A549 (cell line): ENCODE results near the gene IL22RA2. TPM values are rescaled to one million over a fixed set of nuclear protein-coding genes. Genes with fewer than 3 reads are reported as not detected.
A peak's percentile ranks its signal among the peaks of the same experiment; 100 is the strongest.

ENCODE experiments used
- ATAC-seq, 2 experiments: fragments of 200-7000 bp in 1 of 2; fragments of >200 bp in 1 of 2; cut with Nextera tagmentation in 1 of 2; cut with Tn5 transposase in 1 of 2; 3 replicates each; pipeline versions ENCODE4 v1.8.0 to v1.9.1; 2018 to 2020; ENCODE audit warnings: mild to moderate bottlenecking in 1 of 2, moderate library complexity in 1 of 2
- CTCF ChIA-PET: fragments of 300-600 bp; sonication (Branson Sonifier 250); formaldehyde crosslinking; extraction: SDS; loops from one replicate; lab custom pipeline; 2021; ENCODE audit warnings: antibody characterized with exemption, inconsistent platforms; lab: Yijun Ruan, JAX
- POLR2A ChIA-PET: fragments of 350-600 bp; formaldehyde crosslinking; extraction: SDS; loops from one replicate; lab custom pipeline; 2021; ENCODE audit warnings: antibody characterized with exemption, inconsistent platforms; lab: Yijun Ruan, JAX
- DNase-seq, 2 experiments: peaks; one replicate each; pipeline versions ENCODE4 v3.0.0 to v3.0.0-alpha.2; 2011 to 2016; ENCODE audit warnings: low read depth in 1 of 2, low spot score in 1 of 2
- FAIRE-seq: peaks from 2 replicates; lab custom pipeline; 2011; peaks lifted over from hg19 to GRCh38; lab: Jason Lieb, UNC
- H3K27ac ChIP-seq, 2 experiments: fragments of >200 bp; sonication (Bioruptor Twin); formaldehyde crosslinking; 3 replicates each; pipeline ENCODE4 v1.5.1; 2016 to 2017
- H3K4me1 ChIP-seq: fragments of >200 bp; sonication (Bioruptor Twin); formaldehyde crosslinking; 3 replicates; pipeline ENCODE4 v1.6.1; 2016
- H3K4me2 ChIP-seq: fragments of >200 bp; sonication (Bioruptor Twin); formaldehyde crosslinking; 3 replicates; pipeline ENCODE4 v1.6.1; 2016
- H3K4me3 ChIP-seq: fragments of >200 bp; sonication (Bioruptor Twin); formaldehyde crosslinking; 3 replicates; pipeline ENCODE4 v1.5.1; 2016
- H3K9me3 ChIP-seq: fragments of >200 bp; sonication (Bioruptor Twin); formaldehyde crosslinking; 3 replicates; pipeline ENCODE4 v1.6.1; 2016
- BCL3 ChIP-seq: fragments of >200 bp; sonication (Bioruptor Twin); formaldehyde crosslinking; IDR thresholded peaks from 3 replicates; pipeline ENCODE4 v1.6.1; 2016
- CBX2 ChIP-seq: fragments of 200-600 bp; sonication (generic); IDR thresholded peaks from 2 replicates; pipeline ENCODE4 v1.6.1; 2016; ENCODE audit warnings: low read depth, mild to moderate bottlenecking, borderline replicate concordance
- CBX8 ChIP-seq: fragments of 200-600 bp; sonication (generic); IDR thresholded peaks from 2 replicates; pipeline ENCODE4 v1.6.1; 2016
- CHD2 ChIP-seq: fragments of 150-350 bp; IDR thresholded peaks from 2 replicates; pipeline ENCODE4 v1.6.1; 2014; ENCODE audit warnings: low read length; ENCODE audit not compliant: partially characterized antibody
- CTCF ChIP-seq: fragments of >200 bp; sonication (Bioruptor Twin); formaldehyde crosslinking; IDR thresholded peaks from 3 replicates; pipeline ENCODE4 v1.5.1; 2016
- E2F6 ChIP-seq: IDR thresholded peaks from 2 replicates; pipeline ENCODE4 v1.6.1; 2012; ENCODE audit warnings: low read depth, borderline replicate concordance
- ESRRA ChIP-seq: fragments of 150-350 bp; IDR thresholded peaks from 2 replicates; pipeline ENCODE4 v1.6.1; 2014; ENCODE audit warnings: mild to moderate bottlenecking, low read length, borderline replicate concordance
- HOXB13 ChIP-seq: fragments of 250-450 bp; sonication (Bioruptor Pico); IDR thresholded peaks from 2 replicates; pipeline ENCODE4 v1.5.0; 2020; ENCODE audit warnings: low read depth, mild to moderate bottlenecking, moderate library complexity
- HOXB5 ChIP-seq: fragments of 250-450 bp; sonication (Bioruptor Pico); IDR thresholded peaks from 2 replicates; pipeline ENCODE4 v1.5.0; 2020; ENCODE audit warnings: mild to moderate bottlenecking, moderate library complexity
- JUNB ChIP-seq: fragments of >200 bp; sonication (Bioruptor Twin); formaldehyde crosslinking; IDR thresholded peaks from 2 replicates; pipeline ENCODE4 v1.6.1; 2016
- KDM5A ChIP-seq: fragments of 200-600 bp; sonication (generic); IDR thresholded peaks from 2 replicates; pipeline ENCODE4 v1.6.1; 2016; ENCODE audit warnings: antibody characterized with exemption, mild to moderate bottlenecking
- NPAS2 ChIP-seq: fragments of 250-450 bp; sonication (Bioruptor Pico); IDR thresholded peaks from 2 replicates; pipeline ENCODE4 v1.8.0; 2022; ENCODE audit warnings: mild to moderate bottlenecking, moderate library complexity, borderline replicate concordance
- NR3C1 ChIP-seq: fragments of >200 bp; sonication (Bioruptor Twin); formaldehyde crosslinking; IDR thresholded peaks from 3 replicates; pipeline ENCODE4 v1.6.1; 2017
- PHF8 ChIP-seq: fragments of 200-600 bp; sonication (generic); IDR thresholded peaks from 2 replicates; pipeline ENCODE4 v1.6.1; 2016; ENCODE audit warnings: low read depth, mild to moderate bottlenecking, antibody characterized with exemption, moderate library complexity, borderline replicate concordance
- POLR2A ChIP-seq: IDR thresholded peaks from 2 replicates; pipeline ENCODE4 v1.6.1; 2012; ENCODE audit warnings: mild to moderate bottlenecking, low read length
- RARB ChIP-seq: fragments of 250-450 bp; sonication (Bioruptor Pico); IDR thresholded peaks from 2 replicates; pipeline ENCODE4 v1.8.0; 2021; ENCODE audit warnings: mild to moderate bottlenecking, moderate library complexity
- RCOR1 ChIP-seq: fragments of 150-350 bp; IDR thresholded peaks from 2 replicates; pipeline ENCODE4 v1.6.1; 2014; ENCODE audit warnings: antibody characterized with exemption, low read length, low read depth
- REST ChIP-seq: fragments of 200-600 bp; sonication (generic); IDR thresholded peaks from 2 replicates; pipeline ENCODE4 v1.6.1; 2016; ENCODE audit warnings: antibody characterized with exemption, mild to moderate bottlenecking, moderate library complexity
- SREBF2 ChIP-seq: fragments of 450-650 bp; IDR thresholded peaks from 2 replicates; pipeline ENCODE4 v1.6.1; 2014; ENCODE audit warnings: mild to moderate bottlenecking, moderate library complexity
- ZFP36 ChIP-seq: fragments of 450-650 bp; IDR thresholded peaks from 2 replicates; pipeline ENCODE4 v1.6.1; 2014; ENCODE audit warnings: borderline replicate concordance; ENCODE audit not compliant: partially characterized antibody
- WGBS: methylation state at CpG from one replicate; pipeline ENCODE4 v1.1.6; 2017; ENCODE audit errors: missing lambda C conversion rate; 5-methylcytosine and 5-hydroxymethylcytosine counted together
- polyA plus RNA-seq, 4 experiments: library from polyadenylated mRNA; depleted of rRNA in 3 of 4; stranded (reverse); fragments of >200 nt; fragmentation: RNase III in 1 of 4; extraction: RNeasy Plus Mini Kit Qiagen cat#74134 plus additional on column Dnase treatment in 1 of 4; gene quantifications; 2 replicates in 3 of 4; 3 replicates in 1 of 4; pipeline ENCODE4 v1.2.3, GENCODE V29; 2011 to 2017

IL22RA2 gene
- polyA plus RNA-seq, 2 of the 4 experiments (the other 2 are of a cell fraction), result not detected

DNA sequence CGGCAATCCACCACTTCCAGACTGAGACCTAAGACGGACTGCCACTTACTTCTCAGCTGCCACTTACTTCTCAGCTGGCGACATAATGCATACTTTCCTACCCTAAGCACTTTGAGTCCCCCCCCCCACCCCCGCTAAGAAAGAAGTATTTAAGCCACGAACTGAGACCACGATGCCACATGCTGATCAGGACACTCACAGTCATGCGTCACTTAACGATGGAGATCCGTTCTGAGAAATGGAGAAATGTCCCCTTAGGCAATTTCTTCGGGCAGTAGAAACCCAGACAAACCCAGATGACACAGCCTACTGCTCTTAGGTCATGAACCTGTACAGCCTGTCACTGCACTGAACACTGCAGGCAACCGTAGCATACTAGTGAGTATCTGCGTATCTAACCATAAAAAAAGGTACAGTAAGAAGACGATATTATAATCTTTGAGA lies 45.1 kb upstream of the IL22RA2 start:
- ATAC-seq, result peak; percentile 65 to 66
- no peak for DNase-seq
- FAIRE-seq, result no peak
- ChIA-PET POLR2A (interaction anchor here (1.9 kb wide), 1 partner anchor 23 kb away, joined by 6 read pairs; no protein-coding TSS in a partner anchor), CTCF (interaction anchor here (0.7 kb wide), 1 partner anchor 490 kb away, joined by 3 read pairs; no protein-coding TSS in a partner anchor)
- Histone ChIP-seq H3K27ac (peak overlapping the region; percentile 95 to 96), H3K4me1 (peaks cover 48% of the 10 kb centered on the region), H3K4me2 (peak overlapping the region; percentile 84), H3K9me3 (no peaks in the 10 kb centered on the region), H3K4me3 (peak overlapping the region; percentile 94)
- 2% methylated on average over 6 of the region's 13 CpGs for WGBS
- no peak for TF ChIP-seq CBX2
- TF ChIP-seq HOXB13 (CRISPR knock-in tag), result no peak
- TF ChIP-seq ESRRA, result no peak
- TF ChIP-seq SREBF2, result no peak
- TF ChIP-seq KDM5A, result no peak
- TF ChIP-seq NR3C1, result no peak
- no peak for TF ChIP-seq HOXB5 (CRISPR knock-in tag)
- no peak for TF ChIP-seq ZFP36
- TF ChIP-seq REST, result no peak
- TF ChIP-seq E2F6, result no peak
- TF ChIP-seq RARB (CRISPR knock-in tag), result no peak
- no peak for TF ChIP-seq BCL3
- no peak for TF ChIP-seq CHD2
- no peak for TF ChIP-seq CTCF
- TF ChIP-seq NPAS2 (CRISPR knock-in tag), result no peak
- no peak for TF ChIP-seq RCOR1
- TF ChIP-seq CBX8, result no peak
- no peak for TF ChIP-seq PHF8
- no peak for TF ChIP-seq POLR2A
- TF ChIP-seq JUNB, result no peak
